SK-N-SH (cell line): Measurements from ENCODE around the gene CCDC171. TPM values are rescaled to one million over a fixed set of nuclear protein-coding genes. Genes with fewer than 3 reads are reported as not detected.

Experiments
- CTCF ChIA-PET: fragments of 300-600, 350-600 bp; formaldehyde crosslinking; extraction: SDS; loops from one replicate; lab custom pipeline; 2021; lab: Yijun Ruan, JAX
- POLR2A ChIA-PET: fragments of 350-600 bp; sonication (Branson Sonifier 250); formaldehyde crosslinking; extraction: SDS; loops from one replicate; lab custom pipeline; 2020; ENCODE audit warnings: antibody characterized with exemption, inconsistent platforms; lab: Yijun Ruan, JAX
- DNase-seq: peaks from one replicate; pipeline ENCODE4 v3.0.0; 2012
- H2AFZ ChIP-seq: fragments of 200-600 bp; sonication (generic); 2 replicates; pipeline ENCODE4 v1.8.1; 2016; ENCODE audit warnings: antibody characterized with exemption, mild to moderate bottlenecking, low read depth
- H3F3A ChIP-seq: fragments of 200-600 bp; sonication (generic); replicated peaks from 2 replicates; pipeline ENCODE3; 2016; ENCODE audit warnings: antibody characterized with exemption, mild to moderate bottlenecking; ENCODE audit not compliant: insufficient read depth
- H3K27ac ChIP-seq, 2 experiments: fragments of 200-500 bp in 1 of 2; fragments of 200-600 bp in 1 of 2; sonication (Bioruptor generic) in 1 of 2; sonication (generic), shearing (Covaris generic) in 1 of 2; 2 replicates each; pipeline versions ENCODE4 v1.5.1 to v1.6.1; 2014 to 2016; ENCODE audit warnings: low read depth in 2 of 2, inconsistent platforms in 1 of 2, low read length in 1 of 2, mild to moderate bottlenecking in 1 of 2, mixed read lengths in 1 of 2
- H3K27me3 ChIP-seq: fragments of 200-600 bp; sonication (generic), shearing (Covaris generic); 2 replicates; pipeline ENCODE4 v1.6.1; 2016; ENCODE audit warnings: mixed run types; ENCODE audit not compliant: insufficient read depth
- H3K36me3 ChIP-seq, 2 experiments: fragments of 200-500 bp in 1 of 2; fragments of 200-600 bp in 1 of 2; sonication (Bioruptor generic) in 1 of 2; sonication (generic) in 1 of 2; replicated peaks in 1 of 2; 2 replicates each; pipeline versions ENCODE3 to v1.5.1; 2014 to 2016; ENCODE audit warnings: low read length in 1 of 2, mild to moderate bottlenecking in 1 of 2; ENCODE audit not compliant: insufficient read depth in 2 of 2, control insufficient read depth in 1 of 2
- H3K4me1 ChIP-seq, 2 experiments: fragments of 200-500 bp in 1 of 2; fragments of 200-600 bp in 1 of 2; sonication (Bioruptor generic) in 1 of 2; sonication (generic), shearing (Covaris generic) in 1 of 2; 2 replicates each; pipeline versions ENCODE4 v1.5.1 to v1.6.1; 2014 to 2016; ENCODE audit warnings: low read depth in 1 of 2, low read length in 1 of 2, mixed run types in 1 of 2; ENCODE audit not compliant: insufficient read depth in 2 of 2, control insufficient read depth in 1 of 2
- H3K4me2 ChIP-seq: fragments of 200-600 bp; sonication (generic), shearing (Covaris generic); 2 replicates; pipeline ENCODE4 v1.6.1; 2017; ENCODE audit warnings: mixed run types
- H3K4me3 ChIP-seq, 2 experiments: fragments of 200-500 bp in 1 of 2; fragments of 200-600 bp in 1 of 2; sonication (Bioruptor generic) in 1 of 2; sonication (generic), shearing (Covaris generic) in 1 of 2; 2 replicates each; pipeline versions ENCODE4 v1.5.1 to v1.8.1; 2014 to 2016; ENCODE audit warnings: low read depth in 2 of 2, inconsistent platforms in 1 of 2, low read length in 1 of 2, mild to moderate bottlenecking in 1 of 2, mixed read lengths in 1 of 2, moderate library complexity in 1 of 2
- H3K79me2 ChIP-seq: fragments of 200-600 bp; sonication (generic); 2 replicates; pipeline ENCODE4 v1.8.1; 2017; ENCODE audit warnings: mild to moderate bottlenecking; ENCODE audit not compliant: insufficient read depth
- H3K9ac ChIP-seq: fragments of 200-600 bp; sonication (generic); 2 replicates; pipeline ENCODE4 v1.6.1; 2017; ENCODE audit warnings: mixed run types
- H3K9me2 ChIP-seq: fragments of 200-600 bp; sonication (generic); 2 replicates; pipeline ENCODE4 v1.6.1; 2017; ENCODE audit warnings: mixed run types
- H3K9me3 ChIP-seq: fragments of 200-600 bp; sonication (generic); 2 replicates; pipeline ENCODE4 v1.6.1; 2017; ENCODE audit warnings: mixed run types, mild to moderate bottlenecking, moderate library complexity
- H4K20me1 ChIP-seq: fragments of 200-600 bp; sonication (generic); 2 replicates; pipeline ENCODE4 v1.6.1; 2017; ENCODE audit warnings: mild to moderate bottlenecking, mixed run types; ENCODE audit not compliant: insufficient read depth
- FOXM1 ChIP-seq: IDR thresholded peaks from 2 replicates; pipeline ENCODE4 v1.4.0; 2012; ENCODE audit warnings: low read depth, mild to moderate bottlenecking
- GABPA ChIP-seq: IDR thresholded peaks from 2 replicates; pipeline ENCODE4 v1.4.0; 2012; ENCODE audit warnings: low read depth, mild to moderate bottlenecking
- JUND ChIP-seq: IDR thresholded peaks from 2 replicates; pipeline ENCODE4 v1.4.0; 2012
- MEF2A ChIP-seq: IDR thresholded peaks from 2 replicates; pipeline ENCODE4 v1.4.0; 2012; ENCODE audit warnings: low read depth, borderline replicate concordance
- NFIC ChIP-seq: IDR thresholded peaks from 2 replicates; pipeline ENCODE4 v1.4.0; 2012; ENCODE audit warnings: borderline replicate concordance
- RCOR1 ChIP-seq: fragments of 150-350 bp; IDR thresholded peaks from 2 replicates; pipeline ENCODE4 v1.6.1; 2017; ENCODE audit warnings: antibody characterized with exemption, low read length
- RXRA ChIP-seq: IDR thresholded peaks from 2 replicates; pipeline ENCODE4 v1.4.0; 2012; ENCODE audit warnings: low read depth, mild to moderate bottlenecking, borderline replicate concordance
- TEAD4 ChIP-seq: IDR thresholded peaks from 2 replicates; pipeline ENCODE4 v1.4.0; 2012; ENCODE audit warnings: mild to moderate bottlenecking, borderline replicate concordance; ENCODE audit not compliant: insufficient read depth
- YY1 ChIP-seq: IDR thresholded peaks from 2 replicates; pipeline ENCODE4 v1.4.0; 2012; ENCODE audit warnings: low read depth, mild to moderate bottlenecking
- WGBS: methylation state at CpG from one replicate; pipeline ENCODE4 v1.1.6; 2017; ENCODE audit warnings: low lambda C conversion rate; 5-methylcytosine and 5-hydroxymethylcytosine counted together
- polyA plus RNA-seq, 3 experiments: library from polyadenylated mRNA; depleted of rRNA; stranded (reverse); fragments of >200 nt; gene quantifications; 2 replicates each; pipeline ENCODE4 v1.2.3, GENCODE V29; 2012
- TF ChIP-seq, protein P1 (sequence below): fragments of 150-350 bp; IDR thresholded peaks from 2 replicates; pipeline ENCODE4 v1.6.1; 2017; ENCODE audit warnings: antibody characterized with exemption, low read length, low read depth, borderline replicate concordance
- TF ChIP-seq, protein P2 (sequence below): IDR thresholded peaks from 2 replicates; pipeline ENCODE4 v1.4.0; 2012; ENCODE audit warnings: low read depth, borderline replicate concordance
- TF ChIP-seq, protein P3 (sequence below): fragments of 150-350 bp; IDR thresholded peaks from 2 replicates; pipeline ENCODE4 v1.6.1; 2016; ENCODE audit warnings: mild to moderate bottlenecking, low read depth, low read length
- TF ChIP-seq, protein P4 (sequence below): fragments of 200-600 bp; sonication (generic); IDR thresholded peaks from 2 replicates; pipeline ENCODE4 v1.6.1; 2017; ENCODE audit warnings: antibody characterized with exemption, mild to moderate bottlenecking, moderate library complexity
- TF ChIP-seq, protein P5 (sequence below): IDR thresholded peaks from 2 replicates; pipeline ENCODE4; 2012
- TF ChIP-seq, protein P6 (sequence below): IDR thresholded peaks from 2 replicates; pipeline ENCODE4 v1.4.0; 2012; ENCODE audit warnings: low read depth, borderline replicate concordance
- TF ChIP-seq, protein P7 (sequence below): IDR thresholded peaks from 2 replicates; pipeline ENCODE4 v1.4.0; 2012; ENCODE audit warnings: low read depth

The CCDC171 gene
- polyA plus RNA-seq, 1 of the 3 experiments (the other 2 are of a cell fraction): 0.54 TPM

DNA sequence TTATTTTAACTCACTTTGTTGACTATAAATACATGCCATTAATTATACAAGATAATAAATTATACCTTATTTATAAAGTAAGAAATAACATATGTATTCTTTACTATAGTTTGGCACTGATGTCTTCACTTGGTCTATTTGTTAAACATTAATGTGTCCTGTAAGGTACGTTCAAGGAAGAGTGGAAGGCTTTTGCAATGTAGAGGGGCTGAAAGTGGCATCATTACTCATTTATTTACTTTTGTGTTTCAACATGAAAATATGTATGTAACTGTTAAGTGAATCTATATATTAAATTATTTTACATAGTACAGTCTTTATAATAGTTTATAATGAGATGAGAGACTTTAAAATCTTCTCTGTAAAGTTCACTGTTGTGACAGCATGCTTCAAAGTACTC lies 348.7 kb downstream of the CCDC171 start:
- no peak overlapping the region for H3K4me2 ChIP-seq
- no peak for DNase-seq
- ChIA-PET CTCF (no interaction called here), POLR2A (no interaction called here)
- WGBS: 66% methylated on average over 1 of the region's 1 CpG
- no peaks in the 10 kb centered on the region for H4K20me1 ChIP-seq
- no peaks in the 10 kb centered on the region for H3K4me1 ChIP-seq
- no peaks in the 10 kb centered on the region for H3K9me2 ChIP-seq
- H3K9ac ChIP-seq: no peak overlapping the region
- no peak overlapping the region for H3K4me3 ChIP-seq
- H3K27ac ChIP-seq: no peak overlapping the region
- no peak overlapping the region for H2AFZ ChIP-seq
- H3K27me3 ChIP-seq: no peaks in the 10 kb centered on the region
- no peaks in the 10 kb centered on the region for H3F3A ChIP-seq
- H3K79me2 ChIP-seq: no peaks in the 10 kb centered on the region
- no peaks in the 10 kb centered on the region for H3K36me3 ChIP-seq
- peaks cover 8% of the 10 kb centered on the region; the same call in 1 of the 2 replicates for H3K9me3 ChIP-seq
- TF ChIP-seq GABPA (no peak), TEAD4 (no peak), RXRA (no peak), RCOR1 (no peak)
- TF ChIP-seq, protein P1, sequence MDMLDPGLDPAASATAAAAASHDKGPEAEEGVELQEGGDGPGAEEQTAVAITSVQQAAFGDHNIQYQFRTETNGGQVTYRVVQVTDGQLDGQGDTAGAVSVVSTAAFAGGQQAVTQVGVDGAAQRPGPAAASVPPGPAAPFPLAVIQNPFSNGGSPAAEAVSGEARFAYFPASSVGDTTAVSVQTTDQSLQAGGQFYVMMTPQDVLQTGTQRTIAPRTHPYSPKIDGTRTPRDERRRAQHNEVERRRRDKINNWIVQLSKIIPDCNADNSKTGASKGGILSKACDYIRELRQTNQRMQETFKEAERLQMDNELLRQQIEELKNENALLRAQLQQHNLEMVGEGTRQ: no peak
- TF ChIP-seq, protein P2, sequence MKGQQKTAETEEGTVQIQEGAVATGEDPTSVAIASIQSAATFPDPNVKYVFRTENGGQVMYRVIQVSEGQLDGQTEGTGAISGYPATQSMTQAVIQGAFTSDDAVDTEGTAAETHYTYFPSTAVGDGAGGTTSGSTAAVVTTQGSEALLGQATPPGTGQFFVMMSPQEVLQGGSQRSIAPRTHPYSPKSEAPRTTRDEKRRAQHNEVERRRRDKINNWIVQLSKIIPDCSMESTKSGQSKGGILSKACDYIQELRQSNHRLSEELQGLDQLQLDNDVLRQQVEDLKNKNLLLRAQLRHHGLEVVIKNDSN: no peak
- TF ChIP-seq, protein P3, sequence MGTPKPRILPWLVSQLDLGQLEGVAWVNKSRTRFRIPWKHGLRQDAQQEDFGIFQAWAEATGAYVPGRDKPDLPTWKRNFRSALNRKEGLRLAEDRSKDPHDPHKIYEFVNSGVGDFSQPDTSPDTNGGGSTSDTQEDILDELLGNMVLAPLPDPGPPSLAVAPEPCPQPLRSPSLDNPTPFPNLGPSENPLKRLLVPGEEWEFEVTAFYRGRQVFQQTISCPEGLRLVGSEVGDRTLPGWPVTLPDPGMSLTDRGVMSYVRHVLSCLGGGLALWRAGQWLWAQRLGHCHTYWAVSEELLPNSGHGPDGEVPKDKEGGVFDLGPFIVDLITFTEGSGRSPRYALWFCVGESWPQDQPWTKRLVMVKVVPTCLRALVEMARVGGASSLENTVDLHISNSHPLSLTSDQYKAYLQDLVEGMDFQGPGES: no peak

DNA sequence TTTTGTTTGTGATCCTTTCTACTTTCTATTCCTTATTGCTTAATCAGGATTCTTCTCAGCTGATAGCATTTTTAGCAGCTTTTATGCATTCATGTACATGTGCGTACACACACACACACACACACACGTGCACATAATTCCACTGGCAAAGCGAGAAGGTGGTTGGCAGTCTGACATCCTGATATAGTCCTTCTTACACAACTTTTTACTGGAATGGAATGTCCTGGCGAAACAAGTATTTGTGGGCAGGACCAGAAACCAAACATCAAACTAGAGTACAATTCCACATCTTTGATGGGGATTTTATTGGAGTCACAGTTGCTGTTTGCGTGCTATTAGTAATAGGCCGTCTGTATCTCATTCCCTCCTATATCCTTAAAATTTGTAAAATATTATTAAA lies 356.5 kb downstream of the CCDC171 start:
- WGBS: 77% methylated on average over 6 of the region's 6 CpGs
- H3K9me2 ChIP-seq: no peaks in the 10 kb centered on the region
- no peaks in the 10 kb centered on the region for H3K36me3 ChIP-seq
- H4K20me1 ChIP-seq: no peaks in the 10 kb centered on the region
- H3K79me2 ChIP-seq: no peaks in the 10 kb centered on the region
- ChIA-PET POLR2A (no interaction called here), CTCF (no interaction called here)
- H3K9me3 ChIP-seq: no peaks in the 10 kb centered on the region
- no peaks in the 10 kb centered on the region for H3F3A ChIP-seq
- H3K4me3 ChIP-seq: no peak overlapping the region
- H3K4me1 ChIP-seq: no peaks in the 10 kb centered on the region
- no peak overlapping the region for H3K9ac ChIP-seq
- H3K27ac ChIP-seq: no peak overlapping the region
- H3K4me2 ChIP-seq: no peak overlapping the region
- DNase-seq: no peak
- H3K27me3 ChIP-seq: no peaks in the 10 kb centered on the region
- TF ChIP-seq TEAD4 (no peak), YY1 (no peak), FOXM1 (no peak), JUND (no peak), MEF2A (no peak), NFIC (no peak)
- TF ChIP-seq, protein P4, sequence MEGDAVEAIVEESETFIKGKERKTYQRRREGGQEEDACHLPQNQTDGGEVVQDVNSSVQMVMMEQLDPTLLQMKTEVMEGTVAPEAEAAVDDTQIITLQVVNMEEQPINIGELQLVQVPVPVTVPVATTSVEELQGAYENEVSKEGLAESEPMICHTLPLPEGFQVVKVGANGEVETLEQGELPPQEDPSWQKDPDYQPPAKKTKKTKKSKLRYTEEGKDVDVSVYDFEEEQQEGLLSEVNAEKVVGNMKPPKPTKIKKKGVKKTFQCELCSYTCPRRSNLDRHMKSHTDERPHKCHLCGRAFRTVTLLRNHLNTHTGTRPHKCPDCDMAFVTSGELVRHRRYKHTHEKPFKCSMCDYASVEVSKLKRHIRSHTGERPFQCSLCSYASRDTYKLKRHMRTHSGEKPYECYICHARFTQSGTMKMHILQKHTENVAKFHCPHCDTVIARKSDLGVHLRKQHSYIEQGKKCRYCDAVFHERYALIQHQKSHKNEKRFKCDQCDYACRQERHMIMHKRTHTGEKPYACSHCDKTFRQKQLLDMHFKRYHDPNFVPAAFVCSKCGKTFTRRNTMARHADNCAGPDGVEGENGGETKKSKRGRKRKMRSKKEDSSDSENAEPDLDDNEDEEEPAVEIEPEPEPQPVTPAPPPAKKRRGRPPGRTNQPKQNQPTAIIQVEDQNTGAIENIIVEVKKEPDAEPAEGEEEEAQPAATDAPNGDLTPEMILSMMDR: no peak
- TF ChIP-seq, protein P5, sequence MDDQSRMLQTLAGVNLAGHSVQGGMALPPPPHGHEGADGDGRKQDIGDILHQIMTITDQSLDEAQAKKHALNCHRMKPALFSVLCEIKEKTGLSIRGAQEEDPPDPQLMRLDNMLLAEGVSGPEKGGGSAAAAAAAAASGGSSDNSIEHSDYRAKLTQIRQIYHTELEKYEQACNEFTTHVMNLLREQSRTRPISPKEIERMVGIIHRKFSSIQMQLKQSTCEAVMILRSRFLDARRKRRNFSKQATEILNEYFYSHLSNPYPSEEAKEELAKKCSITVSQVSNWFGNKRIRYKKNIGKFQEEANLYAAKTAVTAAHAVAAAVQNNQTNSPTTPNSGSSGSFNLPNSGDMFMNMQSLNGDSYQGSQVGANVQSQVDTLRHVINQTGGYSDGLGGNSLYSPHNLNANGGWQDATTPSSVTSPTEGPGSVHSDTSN: no peak
- TF ChIP-seq, protein P1: no peak
- TF ChIP-seq, protein P2: no peak
- TF ChIP-seq, protein P6, sequence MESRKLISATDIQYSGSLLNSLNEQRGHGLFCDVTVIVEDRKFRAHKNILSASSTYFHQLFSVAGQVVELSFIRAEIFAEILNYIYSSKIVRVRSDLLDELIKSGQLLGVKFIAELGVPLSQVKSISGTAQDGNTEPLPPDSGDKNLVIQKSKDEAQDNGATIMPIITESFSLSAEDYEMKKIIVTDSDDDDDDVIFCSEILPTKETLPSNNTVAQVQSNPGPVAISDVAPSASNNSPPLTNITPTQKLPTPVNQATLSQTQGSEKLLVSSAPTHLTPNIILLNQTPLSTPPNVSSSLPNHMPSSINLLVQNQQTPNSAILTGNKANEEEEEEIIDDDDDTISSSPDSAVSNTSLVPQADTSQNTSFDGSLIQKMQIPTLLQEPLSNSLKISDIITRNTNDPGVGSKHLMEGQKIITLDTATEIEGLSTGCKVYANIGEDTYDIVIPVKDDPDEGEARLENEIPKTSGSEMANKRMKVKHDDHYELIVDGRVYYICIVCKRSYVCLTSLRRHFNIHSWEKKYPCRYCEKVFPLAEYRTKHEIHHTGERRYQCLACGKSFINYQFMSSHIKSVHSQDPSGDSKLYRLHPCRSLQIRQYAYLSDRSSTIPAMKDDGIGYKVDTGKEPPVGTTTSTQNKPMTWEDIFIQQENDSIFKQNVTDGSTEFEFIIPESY: no peak
- TF ChIP-seq, protein P7, sequence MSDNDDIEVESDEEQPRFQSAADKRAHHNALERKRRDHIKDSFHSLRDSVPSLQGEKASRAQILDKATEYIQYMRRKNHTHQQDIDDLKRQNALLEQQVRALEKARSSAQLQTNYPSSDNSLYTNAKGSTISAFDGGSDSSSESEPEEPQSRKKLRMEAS: no peak
- no peak overlapping the region for H2AFZ ChIP-seq
